RWPE1 (cell line): ENCODE data around the gene PET100.
A peak's percentile ranks its signal among the peaks of the same experiment; 100 is the strongest.

ENCODE experiments used
- CTCF ChIA-PET: fragments of 350-600 bp; sonication (Branson Sonifier 250); formaldehyde crosslinking; extraction: SDS; loops from one replicate; lab custom pipeline; 2021; lab: Yijun Ruan, JAX
- POLR2A ChIA-PET: fragments of 400-600 bp; formaldehyde crosslinking; extraction: SDS; loops from one replicate; lab custom pipeline; 2020; ENCODE audit warnings: antibody characterized with exemption; ENCODE audit not compliant: low non-redundant PET; lab: Yijun Ruan, JAX
- DNase-seq: peaks from one replicate; pipeline ENCODE4 v3.0.0; 2012; ENCODE audit warnings: low spot score
- H3K27ac ChIP-seq: fragments of 450-650 bp; 2 replicates; pipeline ENCODE4 v1.5.1; 2017
- TF ChIP-seq, protein P1 (sequence below): fragments of 450-650 bp; conservative IDR thresholded peaks from 2 replicates; pipeline ENCODE4 v1.5.1; 2017; ENCODE audit warnings: low read depth, mild to moderate bottlenecking

Gene PET100

DNA sequence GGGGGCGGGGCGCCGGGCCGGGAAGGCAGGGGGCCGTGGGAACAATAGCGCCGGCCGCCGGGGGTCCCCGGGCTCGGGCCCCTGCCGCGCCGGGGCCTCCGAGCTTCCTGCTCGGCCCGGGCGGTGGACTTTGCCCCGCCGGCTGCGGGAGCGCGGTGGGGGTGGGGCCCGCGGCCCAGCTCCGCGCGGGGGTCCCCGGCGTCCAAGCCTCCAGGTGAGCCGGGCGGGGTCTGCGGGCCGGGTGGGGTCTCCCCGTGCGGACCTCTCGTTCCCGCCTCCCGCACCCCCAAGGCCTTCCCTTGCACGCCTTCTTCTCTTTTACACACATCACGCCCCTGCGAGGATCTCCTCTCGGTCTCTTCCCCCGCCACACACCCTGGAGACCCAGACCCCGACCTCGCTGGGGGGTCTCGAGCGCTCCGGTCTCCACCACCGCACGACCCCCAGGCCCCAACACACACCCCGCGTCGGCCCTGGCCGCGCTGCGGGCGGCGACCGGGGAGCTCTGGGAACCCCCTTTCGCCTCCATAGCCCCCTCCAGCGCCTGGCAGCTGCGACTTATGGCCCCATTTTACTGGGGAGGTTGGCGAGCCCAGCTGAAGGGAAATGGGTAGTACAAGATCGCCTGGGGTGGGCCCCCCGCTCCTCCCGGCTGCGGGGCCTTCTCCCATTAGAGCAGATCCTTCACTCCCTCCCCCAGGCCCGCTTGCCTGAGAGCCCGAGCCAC, 33.2 kb upstream of the PET100 start:
- TF ChIP-seq, protein P1, sequence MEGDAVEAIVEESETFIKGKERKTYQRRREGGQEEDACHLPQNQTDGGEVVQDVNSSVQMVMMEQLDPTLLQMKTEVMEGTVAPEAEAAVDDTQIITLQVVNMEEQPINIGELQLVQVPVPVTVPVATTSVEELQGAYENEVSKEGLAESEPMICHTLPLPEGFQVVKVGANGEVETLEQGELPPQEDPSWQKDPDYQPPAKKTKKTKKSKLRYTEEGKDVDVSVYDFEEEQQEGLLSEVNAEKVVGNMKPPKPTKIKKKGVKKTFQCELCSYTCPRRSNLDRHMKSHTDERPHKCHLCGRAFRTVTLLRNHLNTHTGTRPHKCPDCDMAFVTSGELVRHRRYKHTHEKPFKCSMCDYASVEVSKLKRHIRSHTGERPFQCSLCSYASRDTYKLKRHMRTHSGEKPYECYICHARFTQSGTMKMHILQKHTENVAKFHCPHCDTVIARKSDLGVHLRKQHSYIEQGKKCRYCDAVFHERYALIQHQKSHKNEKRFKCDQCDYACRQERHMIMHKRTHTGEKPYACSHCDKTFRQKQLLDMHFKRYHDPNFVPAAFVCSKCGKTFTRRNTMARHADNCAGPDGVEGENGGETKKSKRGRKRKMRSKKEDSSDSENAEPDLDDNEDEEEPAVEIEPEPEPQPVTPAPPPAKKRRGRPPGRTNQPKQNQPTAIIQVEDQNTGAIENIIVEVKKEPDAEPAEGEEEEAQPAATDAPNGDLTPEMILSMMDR, result no peak
- ChIA-PET POLR2A (no interaction called here), CTCF (interaction anchor here (0.6 to 1.7 kb wide), 4 partner anchors 21 to 242 kb away, joined by 3 to 10 read pairs (median 4); no protein-coding TSS in a partner anchor)
- DNase-seq, result no peak
- no peak overlapping the region for H3K27ac ChIP-seq

DNA sequence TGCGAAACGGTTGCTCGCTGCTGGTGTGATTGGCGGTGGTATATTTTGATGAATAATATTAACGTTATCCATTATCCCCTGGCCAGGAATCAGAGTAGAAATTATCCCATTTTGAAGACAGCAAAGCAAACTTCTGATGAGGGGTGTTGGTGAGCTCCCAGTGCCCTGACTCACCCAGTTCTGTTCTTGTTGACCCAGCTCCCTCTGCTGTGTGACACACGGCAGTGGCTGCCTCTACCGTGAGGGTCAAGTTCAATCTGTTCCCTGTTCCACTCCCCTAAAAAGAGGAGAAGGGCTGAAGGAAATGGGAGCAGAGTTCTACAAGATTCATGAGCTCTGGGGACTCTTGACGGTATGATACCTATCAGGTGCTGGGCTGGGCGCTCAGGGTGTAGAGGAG, 31.9 kb upstream of the PET100 start:
- DNase-seq, result no peak
- ChIA-PET CTCF (interaction anchor here (0.6 to 1.6 kb wide), 3 partner anchors 30 to 202 kb away, joined by 3 to 5 read pairs (median 3); no protein-coding TSS in a partner anchor), POLR2A (interaction anchor here (0.6 kb wide), 1 partner anchor 32 kb away, joined by 3 read pairs; the partner anchor contains the start of genes PET100 and XAB2)
- TF ChIP-seq, protein P1, result no peak
- no peak overlapping the region for H3K27ac ChIP-seq

DNA sequence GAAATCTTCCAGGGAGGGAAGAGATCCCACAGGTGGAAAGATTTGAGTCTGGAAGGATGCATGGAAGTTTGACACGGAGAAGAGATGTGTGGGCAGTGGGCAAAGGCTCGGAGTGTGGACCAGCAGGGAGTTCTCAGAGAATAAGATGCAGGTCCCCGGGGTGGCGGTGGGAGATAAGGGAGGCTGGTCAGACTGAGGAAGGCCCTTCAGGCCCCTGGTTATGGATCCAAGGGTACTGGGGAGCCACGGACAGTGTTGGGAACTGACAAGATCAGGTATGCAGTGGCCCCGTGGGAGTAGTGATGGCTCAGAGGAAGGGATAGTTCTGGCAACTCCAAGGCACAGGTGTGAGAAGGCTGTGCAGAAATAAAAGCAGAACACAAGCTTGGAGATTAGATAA, 31.4 kb upstream of the PET100 start:
- TF ChIP-seq, protein P1, result no peak
- ChIA-PET CTCF (interaction anchor here (0.6 to 1.6 kb wide), 4 partner anchors 30 to 465 kb away, joined by 3 to 5 read pairs (median 3); no protein-coding TSS in a partner anchor), POLR2A (no interaction called here)

DNA sequence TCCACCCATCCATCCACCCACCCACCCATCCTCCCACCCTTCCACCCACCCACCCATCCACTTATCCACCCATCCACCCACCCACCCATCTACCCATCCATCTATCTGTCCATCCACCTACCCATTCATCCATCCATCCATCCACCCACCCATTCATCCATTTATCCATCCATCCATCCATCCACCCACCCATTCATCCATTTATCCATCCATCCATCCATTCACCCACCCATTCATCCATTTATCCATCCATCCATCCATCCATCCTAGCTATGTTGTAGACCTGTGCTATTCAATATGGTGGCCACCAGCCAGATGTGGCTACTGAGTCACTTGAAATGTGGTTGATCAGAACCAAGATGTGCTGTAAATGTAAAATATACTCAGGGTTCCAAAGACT, 28.9 kb upstream of the PET100 start:
- no peak overlapping the region for H3K27ac ChIP-seq
- CTCF ChIA-PET, result no interaction called here
- POLR2A ChIA-PET, result no interaction called here
- TF ChIP-seq, protein P1, result no peak
- no peak for DNase-seq

More for the DNA sequence above, 31.4 kb upstream of the PET100 start:
- H3K27ac ChIP-seq, result no peak overlapping the region
- DNase-seq, result no peak

DNA sequence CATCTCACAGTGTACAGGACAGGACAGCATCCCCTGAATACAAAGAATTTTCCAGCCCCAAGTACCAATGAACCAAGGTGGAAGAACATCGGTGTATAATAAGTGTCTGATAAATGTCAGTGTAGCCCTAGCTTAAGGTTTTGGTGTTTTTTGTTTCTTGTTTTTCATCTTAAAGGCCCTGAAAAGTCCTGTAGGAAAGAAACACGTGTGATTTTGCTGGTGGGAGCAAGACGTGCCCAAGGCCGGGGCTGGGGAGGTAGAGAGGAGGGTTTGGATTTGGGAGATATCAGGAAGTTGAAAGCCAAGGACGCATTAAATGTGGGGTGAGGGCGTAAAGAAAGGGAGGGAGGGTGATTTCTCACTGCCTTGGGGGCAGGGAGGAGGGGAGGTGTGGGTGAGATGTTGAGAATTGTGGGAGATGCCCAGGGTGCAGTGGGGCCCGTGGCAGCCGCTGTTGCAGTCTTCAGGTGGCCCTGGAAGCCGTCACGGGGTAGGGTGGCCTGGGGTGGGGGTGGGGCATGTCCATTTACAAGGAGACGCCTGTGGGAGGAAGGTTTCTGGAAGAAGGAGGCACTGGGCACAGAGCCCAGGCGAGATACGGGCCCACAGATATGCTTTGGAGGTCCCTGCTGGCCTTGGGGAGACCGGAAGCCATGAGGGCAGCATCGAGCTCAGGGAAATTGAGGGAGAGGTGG, 27.2 kb upstream of the PET100 start:
- CTCF ChIA-PET, result no interaction called here
- DNase-seq, result no peak
- TF ChIP-seq, protein P1, result no peak
- peak overlapping the region; percentile 9; the same call in 1 of the 2 replicates for H3K27ac ChIP-seq
- POLR2A ChIA-PET, result no interaction called here

DNA sequence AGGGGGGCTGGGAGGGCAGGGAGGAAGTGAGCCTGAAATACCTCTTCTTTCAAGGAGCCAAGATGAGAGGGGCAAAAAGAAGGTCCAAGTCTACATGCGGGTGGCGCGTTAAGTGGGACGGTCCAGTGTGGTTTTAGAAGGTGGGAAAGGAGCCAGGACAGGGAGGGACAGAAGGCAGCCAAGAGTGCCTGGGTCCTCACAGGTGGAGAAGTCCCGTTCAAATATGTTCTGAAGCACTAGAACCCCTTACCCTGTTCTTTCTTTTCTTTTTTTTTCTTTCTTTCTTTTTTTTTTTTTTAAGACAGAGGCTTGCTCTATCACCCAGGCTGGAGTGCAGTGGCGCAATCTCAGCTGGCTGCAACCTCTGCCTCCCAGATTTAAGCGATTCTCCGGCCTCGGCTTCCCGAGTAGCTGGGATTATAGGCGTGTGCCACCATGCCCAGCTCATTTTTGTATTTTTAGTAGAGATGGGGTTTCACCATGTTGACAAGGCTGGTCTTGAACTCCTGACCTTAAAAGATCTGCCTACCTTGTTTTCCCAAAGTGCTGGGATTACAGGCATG, 26.6 kb upstream of the PET100 start:
- TF ChIP-seq, protein P1, result no peak
- DNase-seq, result no peak
- peak overlapping the region; percentile 9; the same call in 1 of the 2 replicates for H3K27ac ChIP-seq
- ChIA-PET CTCF (no interaction called here), POLR2A (interaction anchor here (0.6 kb wide), 1 partner anchor 11 kb away, joined by 12 read pairs; no protein-coding TSS in a partner anchor)
